A549 treated with DMSO at 1 μM for 4 hours (cell line): ENCODE results near the gene AKAP8L. TPM values are rescaled to one million over a fixed set of nuclear protein-coding genes. Genes with fewer than 3 reads are reported as not detected.

Source experiments
- total RNA-seq: library from RNA; stranded (reverse); fragments of 200-300 nt; extraction: Qiagen RNA extraction; gene quantifications from 5 replicates; pipeline ENCODE4 v1.2.3, GENCODE V29; 2022; ENCODE audit warnings: low read depth

AKAP8L gene
- 34.8 to 41.9 TPM (median 38.5 TPM) in 5 replicates for total RNA-seq

GRCh38 chr19:15418579-15419412, at the start of gene AKAP8L:
Gene AKAP8L (minus strand): TSS chr19:15418988. CDS start chr19:15418923, 65 bp downstream.

GRCh38 chr19:15464394-15465385, 45.9 kb upstream of the AKAP8L start, which contains the start of gene RASAL3:
Gene RASAL3 (minus strand): TSS chr19:15464544. CDS start chr19:15464358, 186 bp downstream.

GRCh38 chr19:15449620-15450527, 31.1 kb upstream of the AKAP8L start, which contains the start of gene WIZ:
Gene WIZ (minus strand): TSS chr19:15449956. CDS start chr19:15448307, 1,649 bp downstream.

GRCh38 chr19:15379083-15379998, 39.4 kb downstream of the AKAP8L start, which contains the start of gene AKAP8:
Gene AKAP8 (minus strand): TSS chr19:15379787. CDS start chr19:15379731, 56 bp downstream.

GRCh38 chr19:15332311-15332996, 86.3 kb downstream of the AKAP8L start, which contains the start of gene BRD4:
Gene BRD4 (minus strand): TSS chr19:15332539. CDS start chr19:15273099, 59,440 bp downstream.

Other genes starting within 250 kb of the AKAP8L start
- gene NOTCH3, start 218.0 kb downstream of the AKAP8L start, total RNA-seq, result 7.9 to 10.2 TPM (median 9.9 TPM) in 5 replicates
- 0.05 to 0.10 TPM in 2 of 5 replicates, not detected in the others for gene EPHX3, start 186.5 kb downstream of the AKAP8L start, total RNA-seq
- 24.2 to 33.9 TPM (median 29.9 TPM) in 5 replicates for gene BRD4, start 86.4 kb downstream of the AKAP8L start, total RNA-seq
- 15.7 to 20.3 TPM (median 18.1 TPM) in 5 replicates for gene AKAP8, start 39.2 kb downstream of the AKAP8L start, total RNA-seq
- gene WIZ, start 31.0 kb upstream of the AKAP8L start, total RNA-seq, result 15.5 to 24.5 TPM (median 22.0 TPM) in 5 replicates
- gene RASAL3, start 45.6 kb upstream of the AKAP8L start, total RNA-seq, result 0.05 TPM in 1 of 5 replicates, not detected in the others
- 0.07 to 0.10 TPM in 2 of 5 replicates, not detected in the others for gene PGLYRP2, start 60.5 kb upstream of the AKAP8L start, total RNA-seq
- 0.04 to 0.08 TPM (median 0.08 TPM) in 5 replicates for gene CYP4F22, start 89.5 kb upstream of the AKAP8L start, total RNA-seq
- gene CYP4F8, start 196.2 kb upstream of the AKAP8L start, total RNA-seq, result not detected in 5 replicates
- 1.8 to 3.2 TPM (median 2.6 TPM) in 5 replicates for gene CYP4F3, start 221.9 kb upstream of the AKAP8L start, total RNA-seq